ENCODE results near the gene RPS6KA2. TPM values are rescaled to one million over a fixed set of nuclear protein-coding genes. Genes with fewer than 3 reads are reported as not detected.

RPS6KA2 gene
- polyA plus RNA-seq, 2 donors: 5.7 to 8.7 TPM

Other genes starting within 250 kb of the RPS6KA2 start
- 10 to 100 TPM; 53.0 to 65.5 TPM for gene MPC1, start 244.3 kb downstream of the RPS6KA2 start, polyA plus RNA-seq
- under 1 TPM; 0.16 to 0.26 TPM for gene RAMACL, start 40.6 kb downstream of the RPS6KA2 start, polyA plus RNA-seq